ENCODE measurements around the gene PPP3R1. TPM values are rescaled to one million over a fixed set of nuclear protein-coding genes. Genes with fewer than 3 reads are reported as not detected.

The PPP3R1 gene
- total and polyA plus RNA-seq, 2 of the 8 experiments (the other 6 are each of a cell fraction or from before 2014, with no cell fraction given) = 9.3 to 85.1 TPM

- no peak overlapping the region for H4K5ac ChIP-seq (ENCODE audit: insufficient read length, low read depth, low read length)
- no peaks in the 10 kb centered on the region for H3K27me3 ChIP-seq (replicated peaks in 1 of 4; ENCODE audit: control insufficient read depth in 3 of 4, extremely low read depth in 1 of 4, insufficient read depth in 3 of 4, low read length in 3 of 4)
- H3K27ac ChIP-seq (ENCODE audit: low read depth, low read length) = no peak overlapping the region
- H3K23ac ChIP-seq (ENCODE audit: insufficient read length) = no peak overlapping the region
- ChIA-PET CTCF (ENCODE audit: partially characterized antibody) (no interaction called here), POLR2A (ENCODE audit: partially characterized antibody) (no interaction called here)
- no peak overlapping the region for H2BK12ac ChIP-seq (ENCODE audit: low read depth, low read length)
- H2BK120ac ChIP-seq (replicated peaks; ENCODE audit: low read depth, low read length) = no peak overlapping the region
- no peak overlapping the region for H2BK5ac ChIP-seq (ENCODE audit: low read depth, low read length)
- no peaks in the 10 kb centered on the region for H3K9me3 ChIP-seq (ENCODE audit: insufficient read depth in 2 of 2, low read depth in 1 of 2, low read length in 1 of 2)
- no peaks in the 10 kb centered on the region for H4K20me1 ChIP-seq (replicated peaks in 1 of 2; ENCODE audit: control insufficient read depth in 1 of 2, insufficient read depth in 2 of 2, low read length in 2 of 2)
- H4K8ac ChIP-seq (ENCODE audit: extremely low read depth, insufficient read depth, low read length) = no peak overlapping the region
- H2BK20ac ChIP-seq (ENCODE audit: low read length) = no peak overlapping the region
- no peak overlapping the region for H3K18ac ChIP-seq (ENCODE audit: extremely low read depth, low read length)
- no peak overlapping the region for H3K14ac ChIP-seq (ENCODE audit: insufficient read length)
- no peaks in the 10 kb centered on the region for H3K36me3 ChIP-seq (ENCODE audit: control insufficient read depth in 2 of 4, insufficient read depth in 4 of 4, low read length in 3 of 4)
- no peak overlapping the region for H3K56ac ChIP-seq (replicated peaks; ENCODE audit: insufficient read length, low read depth, low read length)
- FAIRE-seq (no peak), DNase-seq (ENCODE audit: low read depth in 1 of 2, low spot score in 2 of 2) (no peak)
- H2BK15ac ChIP-seq (ENCODE audit: low read length) = no peak overlapping the region
- H3K23me2 ChIP-seq (ENCODE audit: low read depth, low read length) = no peaks in the 10 kb centered on the region
- H3K79me1 ChIP-seq (ENCODE audit: low read depth, low read length) = no peaks in the 10 kb centered on the region
- H4K91ac ChIP-seq (replicated peaks; ENCODE audit: insufficient read length, low read length) = no peak overlapping the region
- peaks cover 0 to 6% (median 2%) of the 10 kb centered on the region in 4 experiments; a peak in 4 of 7 replicates for H3K4me1 ChIP-seq (replicated peaks in 1 of 4; ENCODE audit: control insufficient read depth in 3 of 4, insufficient read depth in 4 of 4, low read length in 3 of 4)
- no peak overlapping the region for H2AK5ac ChIP-seq (ENCODE audit: low read depth, low read length)
- 100% methylated on average over 2 of the region's 2 CpGs; no CpG with 5 or more reads in 1 of the 2 experiments for WGBS, 2 experiments (ENCODE audit: extremely low coverage in 1 of 2, insufficient coverage in 1 of 2, insufficient read length in 1 of 2, insufficient replicate concordance in 2 of 2, low coverage in 1 of 2, low lambda C conversion rate in 2 of 2, missing lambda C conversion rate in 1 of 2)
- no peak overlapping the region for H2AFZ ChIP-seq (ENCODE audit: low read length)
- H3K4me3 ChIP-seq (ENCODE audit: extremely low read depth in 1 of 4, insufficient read depth in 2 of 4, low read depth in 3 of 4, low read length in 4 of 4) = no peak overlapping the region
- H3K9ac ChIP-seq (replicated peaks in 1 of 4; ENCODE audit: extremely low read depth in 1 of 4, low read depth in 3 of 4, low read length in 3 of 4) = no peak overlapping the region
- no peak overlapping the region for H3K4ac ChIP-seq (replicated peaks; ENCODE audit: insufficient read length, low read depth, low read length)
- H3K79me2 ChIP-seq (ENCODE audit: control insufficient read depth in 1 of 2, insufficient read depth in 2 of 2, low read length in 2 of 2) = no peaks in the 10 kb centered on the region
- no peak overlapping the region for H3K4me2 ChIP-seq (ENCODE audit: insufficient read depth in 1 of 2, low read depth in 2 of 2, low read length in 2 of 2)
- TF ChIP-seq TCF12 (IDR thresholded peaks at IDR 0.05; ENCODE audit: low read depth, low read length) = no peak
- no peak for TF ChIP-seq ZNF274 (IDR thresholded peaks at IDR 0.05; ENCODE audit: borderline replicate concordance, extremely low read depth, low read length)
- no peak for TF ChIP-seq CHD2 (IDR thresholded peaks at IDR 0.05; ENCODE audit: low read length)
- TF ChIP-seq SAP30 (IDR thresholded peaks at IDR 0.05; ENCODE audit: insufficient read depth, insufficient replicate concordance, low read length) = no peak
- TF ChIP-seq KDM4A (IDR thresholded peaks at IDR 0.05; ENCODE audit: low read depth, low read length, severe bottlenecking) = no peak
- no peak for TF ChIP-seq KDM1A (IDR thresholded peaks at IDR 0.05; ENCODE audit: borderline replicate concordance, low read length)
- no peak for TF ChIP-seq MAFK (IDR thresholded peaks at IDR 0.05; ENCODE audit: low read depth, low read length)
- TF ChIP-seq ATF2 (IDR thresholded peaks at IDR 0.05; ENCODE audit: low read length) = no peak
Measured at GRCh38 chr2:68258851-68259250, 6.5 kb upstream of the PPP3R1 start.

Data from H1 (cell line).